Smooth muscle cell (in vitro differentiated cells): ENCODE data around the gene BSN. TPM values are rescaled to one million over a fixed set of nuclear protein-coding genes. Genes with fewer than 3 reads are reported as not detected.

Experiments
- DNase-seq: peaks from one replicate; lab custom pipeline; 2025; ENCODE audit not compliant: unreplicated experiment; lab: John Stamatoyannopoulos, UW
- H2AFZ ChIP-seq: fragments of 200-600 bp; sonication (generic); 2 replicates; pipeline ENCODE4 v1.6.0; 2016; ENCODE audit warnings: antibody characterized with exemption, low read depth, mild to moderate bottlenecking
- H3F3A ChIP-seq: fragments of 200-600 bp; sonication (generic); 2 replicates; pipeline ENCODE4 v1.6.0; 2017; ENCODE audit warnings: antibody characterized with exemption, low read depth
- H3K27ac ChIP-seq: fragments of 200-600 bp; sonication (generic); 2 replicates; pipeline ENCODE4 v1.5.1; 2016; ENCODE audit warnings: low read depth, mild to moderate bottlenecking
- H3K27me3 ChIP-seq: fragments of 200-600 bp; sonication (generic); 2 replicates; pipeline ENCODE4 v1.6.1; 2016; ENCODE audit warnings: low read depth, mild to moderate bottlenecking
- H3K36me3 ChIP-seq: fragments of 200-600 bp; sonication (generic); 2 replicates; pipeline ENCODE4 v1.5.1; 2016; ENCODE audit warnings: low read depth
- H3K4me1 ChIP-seq: fragments of 200-600 bp; sonication (generic); 2 replicates; pipeline ENCODE4 v1.5.1; 2016; ENCODE audit warnings: low read depth
- H3K4me2 ChIP-seq: fragments of 200-600 bp; sonication (generic); 2 replicates; pipeline ENCODE4 v1.6.0; 2016; ENCODE audit warnings: mild to moderate bottlenecking
- H3K4me3 ChIP-seq: fragments of 200-600 bp; sonication (generic); 2 replicates; pipeline ENCODE4 v1.5.1; 2016; ENCODE audit warnings: mild to moderate bottlenecking
- H3K79me2 ChIP-seq: fragments of 200-600 bp; sonication (generic); 2 replicates; pipeline ENCODE4 v1.6.0; 2016; ENCODE audit warnings: low read depth, mild to moderate bottlenecking
- H3K9ac ChIP-seq: fragments of 200-600 bp; sonication (generic); 2 replicates; pipeline ENCODE4 v1.6.0; 2016; ENCODE audit warnings: low read depth
- H3K9me3 ChIP-seq: fragments of 200-600 bp; sonication (generic); replicated peaks from 2 replicates; pipeline ENCODE4 v1.5.1; 2016; ENCODE audit warnings: low read depth
- H4K20me1 ChIP-seq: fragments of 200-600 bp; sonication (generic); 2 replicates; pipeline ENCODE4 v1.6.0; 2016; ENCODE audit warnings: low read depth
- CTCF ChIP-seq: fragments of 200-600 bp; sonication (generic); IDR thresholded peaks from 2 replicates; pipeline ENCODE4 v1.5.1; 2017; ENCODE audit warnings: borderline replicate concordance, mild to moderate bottlenecking, antibody characterized with exemption; ENCODE audit not compliant: insufficient read depth, poor library complexity, severe bottlenecking
- WGBS: methylation state at CpG from one replicate; pipeline ENCODE4 v1.1.7; 2016; ENCODE audit warnings: low lambda C conversion rate; 5-methylcytosine and 5-hydroxymethylcytosine counted together
- polyA plus RNA-seq: library from polyadenylated mRNA; unstranded; fragments of >200 nt; fragmentation: Nextera tagmentation; extraction: Ambion mirVana; gene quantifications from 2 replicates; pipeline ENCODE4 v1.2.1, GENCODE V29; 2016
- total RNA-seq: library from RNA; depleted of rRNA; stranded (reverse); fragments of >200 nt; gene quantifications from 2 replicates; pipeline ENCODE4 v1.2.3, GENCODE V29; 2014

BSN gene
- total and polyA plus RNA-seq, 2 experiments from 2014 or later: under 0.01 to 0.07 TPM

GRCh38 chr3:49623071-49623470 is 68.8 kb downstream of the BSN start:
- peaks cover 9% of the 10 kb centered on the region for H3K27me3 ChIP-seq
- H3F3A ChIP-seq: no peaks in the 10 kb centered on the region
- no peak overlapping the region for H3K4me3 ChIP-seq
- no peaks in the 10 kb centered on the region for H3K9me3 ChIP-seq
- H3K4me2 ChIP-seq: no peak overlapping the region
- H3K79me2 ChIP-seq: no peaks in the 10 kb centered on the region
- no peaks in the 10 kb centered on the region for H4K20me1 ChIP-seq
- H3K4me1 ChIP-seq: no peaks in the 10 kb centered on the region
- WGBS: 94% methylated on average over 1 of the region's 1 CpG
- no peak for TF ChIP-seq CTCF
- H2AFZ ChIP-seq: no peak overlapping the region
- no peak overlapping the region for H3K9ac ChIP-seq
- no peak overlapping the region for H3K27ac ChIP-seq
- DNase-seq: no peak
- H3K36me3 ChIP-seq: no peaks in the 10 kb centered on the region

- TF ChIP-seq CTCF: no peak
Observed at GRCh38 chr3:49625071-49625470, 70.8 kb downstream of the BSN start.

GRCh38 chr3:49626101-49626581 is 71.9 kb downstream of the BSN start:
- H3K9me3 ChIP-seq: no peaks in the 10 kb centered on the region
- no peaks in the 10 kb centered on the region for H3F3A ChIP-seq
- H3K4me1 ChIP-seq: no peaks in the 10 kb centered on the region
- no peak overlapping the region for H3K4me3 ChIP-seq
- H3K27me3 ChIP-seq: peaks cover 9% of the 10 kb centered on the region
- peak overlapping the region; percentile 1 for H3K4me2 ChIP-seq
- no peaks in the 10 kb centered on the region for H3K79me2 ChIP-seq
- H3K27ac ChIP-seq: no peak overlapping the region
- WGBS: 35% methylated on average over 8 of the region's 8 CpGs
- no peak for TF ChIP-seq CTCF
- no peak for DNase-seq
- no peaks in the 10 kb centered on the region for H3K36me3 ChIP-seq
- H2AFZ ChIP-seq: no peak overlapping the region
- no peaks in the 10 kb centered on the region for H4K20me1 ChIP-seq
- no peak overlapping the region for H3K9ac ChIP-seq

More at GRCh38 chr3:49625071-49625470, 70.8 kb downstream of the BSN start:
- Histone ChIP-seq H3K9me3 (no peaks in the 10 kb centered on the region), H3K4me3 (no peak overlapping the region), H3F3A (no peaks in the 10 kb centered on the region), H2AFZ (no peak overlapping the region), H3K27me3 (peaks cover 9% of the 10 kb centered on the region), H3K36me3 (no peaks in the 10 kb centered on the region), H4K20me1 (no peaks in the 10 kb centered on the region), H3K4me2 (no peak overlapping the region), H3K27ac (no peak overlapping the region), H3K4me1 (no peaks in the 10 kb centered on the region), H3K79me2 (no peaks in the 10 kb centered on the region), H3K9ac (no peak overlapping the region)
- no peak for DNase-seq
- 94% methylated on average over 13 of the region's 13 CpGs for WGBS

- TF ChIP-seq CTCF: no peak
- no peaks in the 10 kb centered on the region for H3K4me1 ChIP-seq
- peaks cover 4% of the 10 kb centered on the region for H3K27me3 ChIP-seq
- H3K27ac ChIP-seq: no peak overlapping the region
- H3K36me3 ChIP-seq: no peaks in the 10 kb centered on the region
- no peak for DNase-seq
- no peak overlapping the region for H3K9ac ChIP-seq
- no peak overlapping the region for H3K4me3 ChIP-seq
- no peaks in the 10 kb centered on the region for H3K9me3 ChIP-seq
- H3F3A ChIP-seq: no peaks in the 10 kb centered on the region
- H2AFZ ChIP-seq: no peak overlapping the region
- WGBS: 88% methylated on average over 1 of the region's 1 CpG
- H3K79me2 ChIP-seq: no peaks in the 10 kb centered on the region
- no peak overlapping the region for H3K4me2 ChIP-seq
- H4K20me1 ChIP-seq: no peaks in the 10 kb centered on the region
Observed at GRCh38 chr3:49626796-49627195, 72.5 kb downstream of the BSN start.
